OCI-LY1 (cell line): ENCODE data around the gene SNRPD3.

Experiments used
- CTCF ChIP-seq: fragments of 200-600 bp; sonication (generic), shearing (Covaris generic); IDR thresholded peaks from 2 replicates; pipeline ENCODE4 v1.5.1; 2017; ENCODE audit warnings: mild to moderate bottlenecking, antibody characterized with exemption, low read length, moderate library complexity, mixed read lengths
- EZH2 ChIP-seq: fragments of 200-600 bp; sonication (generic), shearing (Covaris generic); IDR thresholded peaks from 2 replicates; pipeline ENCODE4 v1.8.0; 2017; ENCODE audit warnings: borderline replicate concordance, mixed run types, mild to moderate bottlenecking, antibody characterized with exemption, low read length, moderate library complexity, mixed read lengths

DNA sequence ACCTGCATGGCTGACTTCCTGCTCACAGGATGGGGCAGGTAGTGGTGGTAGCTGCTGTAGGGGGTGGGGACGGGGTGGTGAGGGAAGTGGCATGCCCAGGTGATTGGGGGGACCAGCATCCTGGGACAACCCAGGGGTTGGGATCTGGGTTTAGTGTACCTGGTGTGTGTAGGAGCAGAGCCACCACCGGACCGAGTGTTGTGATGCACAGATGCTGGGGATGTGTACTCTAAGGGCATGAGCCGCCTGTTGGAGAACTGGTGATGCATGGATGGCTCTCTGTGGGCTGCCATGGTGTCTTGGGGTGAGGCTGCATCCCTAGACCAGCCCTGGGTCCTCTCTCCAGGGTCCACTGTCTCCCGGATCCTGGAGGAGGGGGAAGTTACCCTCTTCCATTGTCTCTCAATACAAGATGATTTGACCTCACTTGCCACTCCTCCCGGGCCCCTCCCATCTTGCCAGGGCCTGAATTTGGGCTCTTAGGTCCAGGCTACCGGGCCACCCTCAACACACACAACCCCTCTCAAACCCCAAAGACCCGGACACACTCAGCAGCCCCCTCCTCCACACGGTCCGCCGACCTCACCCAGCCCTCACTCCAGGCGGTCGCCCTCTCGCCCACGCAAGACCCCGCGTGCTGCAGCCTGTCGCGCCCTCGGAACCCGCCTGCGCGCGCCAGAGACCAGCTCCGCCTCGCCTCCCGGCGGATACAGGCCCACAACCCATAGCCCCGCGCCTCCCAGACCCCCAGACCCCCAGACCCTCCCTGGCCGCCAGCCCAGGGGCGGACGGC is 36.5 kb downstream of the SNRPD3 start:
- TF ChIP-seq CTCF (no peak), EZH2 (no peak)
